GM12892 (cell line): ENCODE measurements around the gene PAPSS2.

Experiments
- DNase-seq: peaks from one replicate; pipeline ENCODE4 v3.0.0; 2011; ENCODE audit not compliant: insufficient read length
- FAIRE-seq: peaks from 2 replicates; lab custom pipeline; 2011; peaks lifted over from hg19 to GRCh38; lab: Jason Lieb, UNC
- POLR2A ChIP-seq: IDR thresholded peaks from 2 replicates; pipeline ENCODE4 v1.6.1; 2011; ENCODE audit warnings: low read depth, low read length, control low read depth
- POLR2AphosphoS5 ChIP-seq: IDR thresholded peaks from 2 replicates; pipeline ENCODE4 v1.6.1; 2011; ENCODE audit warnings: low read depth, low read length, control low read depth
- TAF1 ChIP-seq: IDR thresholded peaks from 2 replicates; pipeline ENCODE4 v1.6.1; 2011; ENCODE audit warnings: low read depth, mild to moderate bottlenecking, control low read depth, low read length, borderline replicate concordance

The PAPSS2 gene

DNA sequence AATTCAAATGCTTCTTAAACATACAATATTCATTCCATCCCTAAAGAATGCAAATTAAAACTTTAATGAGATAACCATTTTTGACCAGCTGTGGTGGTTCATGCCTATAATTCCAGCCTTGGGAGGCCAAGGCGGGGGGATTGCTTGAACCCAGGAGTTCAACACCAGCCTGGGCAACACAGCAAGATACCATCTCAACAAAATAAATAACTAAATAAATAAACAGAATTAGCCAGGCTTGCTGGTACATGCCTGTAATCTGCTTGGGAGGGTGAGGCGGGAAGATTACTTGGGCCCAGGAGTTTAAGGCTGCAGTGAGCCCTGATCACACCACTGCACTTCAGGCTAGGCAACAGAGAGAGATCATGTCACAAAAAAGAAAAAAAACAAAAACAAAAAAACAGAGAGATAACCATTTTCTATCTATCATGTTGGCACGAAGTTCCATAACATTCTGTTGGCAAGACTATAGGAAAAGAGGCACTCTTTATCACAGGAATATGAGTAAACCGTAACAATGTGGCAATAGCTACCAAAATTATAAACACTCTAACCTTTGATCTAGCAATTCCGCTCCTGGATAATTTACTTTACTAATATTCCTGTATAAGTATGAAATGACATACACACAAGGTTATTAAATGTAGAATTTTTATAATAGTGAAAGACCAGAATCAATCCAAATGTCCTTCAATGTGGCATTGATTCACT, 106.1 kb downstream of the PAPSS2 start:
- FAIRE-seq = no peak
- DNase-seq = no peak
- TF ChIP-seq POLR2AphosphoS5 = no peak
- TF ChIP-seq TAF1 = no peak

DNA sequence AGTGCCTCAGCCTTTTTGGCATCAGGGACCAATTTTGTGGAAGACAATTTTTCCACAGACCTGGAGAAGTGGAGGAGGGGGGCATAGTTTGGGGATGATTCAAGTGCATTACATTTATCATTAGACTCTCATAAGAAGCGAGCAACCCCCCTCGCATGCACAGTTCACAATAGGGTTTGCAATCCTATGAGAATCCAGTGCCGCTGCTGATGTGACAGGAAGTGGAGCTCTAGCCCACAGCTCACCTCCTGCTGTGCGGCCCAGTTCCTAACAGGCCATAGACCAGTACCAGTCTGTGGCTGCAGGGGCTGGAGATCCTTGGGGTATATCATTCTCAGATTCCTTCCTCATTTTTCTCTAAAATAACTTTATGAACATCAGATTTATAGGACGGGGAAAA, 107.6 kb downstream of the PAPSS2 start:
- DNase-seq (no peak), FAIRE-seq (peak; percentile 48)
- no peak for TF ChIP-seq POLR2A
- no peak for TF ChIP-seq POLR2AphosphoS5
- no peak for TF ChIP-seq TAF1

DNA sequence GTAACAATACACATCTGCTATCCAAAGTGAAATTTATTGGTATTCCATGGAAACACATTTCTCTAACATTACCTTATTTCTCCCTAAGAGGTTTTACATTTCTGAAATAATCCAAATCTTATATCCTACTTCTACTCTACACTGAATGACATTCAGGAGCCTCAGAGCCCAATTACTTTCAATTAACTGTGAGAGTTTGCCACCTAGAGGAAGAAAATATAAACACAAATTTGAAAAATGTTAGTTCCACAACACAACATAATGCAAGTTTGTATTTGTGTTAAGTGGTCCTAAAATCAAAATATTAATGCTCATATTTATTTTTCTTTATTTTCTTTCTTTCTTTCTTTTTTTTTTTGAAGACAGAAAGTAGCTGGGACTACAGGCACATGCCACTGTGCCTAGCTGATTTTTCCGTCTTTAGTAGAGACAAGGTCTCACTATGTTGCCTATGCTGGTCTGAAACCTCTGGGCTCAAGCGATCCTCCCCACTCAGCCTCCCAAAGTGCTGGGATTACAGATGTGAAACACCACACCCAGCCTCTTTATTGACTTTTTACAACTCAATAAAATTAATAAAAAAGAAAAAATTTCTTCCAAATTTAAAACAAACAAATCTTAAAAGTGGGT, 112.3 kb downstream of the PAPSS2 start:
- DNase-seq = no peak
- TF ChIP-seq POLR2A (no peak), TAF1 (no peak), POLR2AphosphoS5 (no peak)
- FAIRE-seq = no peak

DNA sequence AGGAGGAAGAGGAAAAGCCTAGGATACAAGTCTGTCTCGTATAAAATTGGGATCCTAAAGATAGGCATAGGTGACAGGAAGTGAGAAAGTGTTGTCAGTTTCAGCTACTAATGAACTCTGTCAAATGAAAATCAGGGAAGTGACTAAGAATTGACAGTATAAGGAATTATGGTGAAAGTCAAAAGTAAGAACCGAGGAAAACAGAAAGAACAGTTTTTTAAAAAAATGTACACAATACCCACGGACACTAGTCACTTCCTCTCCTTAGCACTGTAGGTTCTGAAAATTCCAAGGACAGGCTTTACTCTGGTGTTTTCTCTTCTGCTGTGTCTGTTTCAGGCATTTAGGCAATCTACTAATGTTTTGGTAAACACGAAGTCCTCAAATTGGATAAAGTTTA, 116.1 kb downstream of the PAPSS2 start:
- DNase-seq (no peak), FAIRE-seq (peak; percentile 73)
- TF ChIP-seq TAF1 = no peak
- no peak for TF ChIP-seq POLR2AphosphoS5
- TF ChIP-seq POLR2A = no peak

DNA sequence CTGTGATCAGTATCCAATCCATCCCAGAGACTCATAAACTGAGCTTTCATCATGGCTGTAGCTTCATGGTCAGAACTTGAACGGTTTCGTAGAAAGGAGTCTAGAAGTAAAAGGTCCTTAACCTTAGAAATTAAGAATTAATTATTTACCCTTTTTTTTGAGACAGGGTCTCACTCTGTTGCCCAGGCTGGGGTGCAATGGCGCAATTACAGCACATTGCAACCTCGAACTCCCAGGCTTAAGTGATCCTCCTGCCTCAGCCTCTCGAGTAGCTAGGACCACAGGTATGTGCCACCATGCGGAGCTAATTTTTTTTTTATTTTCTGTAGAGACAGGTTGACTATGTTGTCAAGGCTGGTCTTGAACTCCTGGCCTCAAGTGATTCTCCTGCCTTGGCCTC, 116.7 kb downstream of the PAPSS2 start:
- TF ChIP-seq TAF1 (no peak), POLR2AphosphoS5 (no peak), POLR2A (no peak)
- FAIRE-seq (no peak), DNase-seq (no peak)

DNA sequence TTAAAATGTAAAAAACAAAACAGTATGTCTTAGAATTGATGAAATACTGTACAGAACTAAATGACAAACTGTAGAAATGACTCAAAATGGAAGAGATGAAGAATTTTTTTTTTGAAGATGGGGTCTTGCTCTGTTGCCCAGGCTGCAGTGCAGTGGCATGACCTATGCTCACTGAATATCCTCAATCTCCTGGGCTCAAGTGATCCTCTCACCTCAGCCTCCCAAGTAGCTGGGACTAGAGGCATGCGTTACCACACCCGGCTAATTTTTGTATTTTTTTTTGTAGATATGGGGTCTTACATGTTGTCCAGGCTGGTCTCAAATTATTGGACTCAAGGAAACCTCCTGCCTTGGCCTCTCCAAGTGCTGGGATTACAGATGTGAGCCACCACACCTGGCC, 121.9 kb downstream of the PAPSS2 start:
- FAIRE-seq (no peak), DNase-seq (no peak)
- no peak for TF ChIP-seq POLR2AphosphoS5
- no peak for TF ChIP-seq POLR2A
- TF ChIP-seq TAF1 = no peak

DNA sequence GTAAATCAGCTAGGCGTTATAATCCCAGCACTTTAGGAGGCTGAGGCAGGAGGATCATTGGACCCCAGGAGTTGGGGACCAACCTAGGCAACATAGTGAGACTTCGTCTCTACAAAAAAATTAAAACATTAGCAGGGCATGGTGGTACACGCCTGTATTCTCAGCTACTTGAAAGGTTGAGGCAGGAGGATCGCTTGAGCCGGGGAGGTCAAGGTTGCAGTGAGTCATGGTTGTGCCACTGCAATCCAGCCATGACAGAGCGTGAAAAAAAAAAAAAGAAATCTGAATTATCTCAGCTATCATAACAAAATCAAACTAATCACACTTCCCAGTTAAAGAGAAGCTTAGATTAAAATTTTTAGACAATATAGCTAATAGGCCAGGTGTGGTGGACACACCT, 123.0 kb downstream of the PAPSS2 start:
- no peak for TF ChIP-seq TAF1
- TF ChIP-seq POLR2AphosphoS5 = no peak
- no peak for TF ChIP-seq POLR2A
- FAIRE-seq = no peak
- DNase-seq = no peak

DNA sequence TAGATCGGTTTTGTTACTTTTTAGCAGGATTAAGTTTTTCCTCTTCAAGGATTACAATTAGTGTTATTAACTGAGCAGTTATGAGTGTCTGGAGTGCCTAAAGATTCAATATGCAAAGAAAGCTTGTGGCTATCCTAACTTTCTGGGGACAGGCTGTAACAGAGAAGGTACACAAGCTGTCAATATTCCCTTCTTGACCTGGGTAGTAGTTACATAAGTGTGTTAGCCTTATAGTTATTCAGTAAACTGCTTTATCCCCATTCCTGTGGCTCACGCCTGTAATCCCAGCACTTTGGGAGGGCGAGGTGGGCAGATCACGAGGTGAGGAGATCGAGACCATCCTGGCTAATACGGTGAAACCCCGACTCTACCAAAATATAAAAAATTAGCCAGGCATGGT, 126.7 kb downstream of the PAPSS2 start:
- FAIRE-seq = no peak
- no peak for DNase-seq
- TF ChIP-seq POLR2AphosphoS5 (no peak), TAF1 (no peak), POLR2A (no peak)

DNA sequence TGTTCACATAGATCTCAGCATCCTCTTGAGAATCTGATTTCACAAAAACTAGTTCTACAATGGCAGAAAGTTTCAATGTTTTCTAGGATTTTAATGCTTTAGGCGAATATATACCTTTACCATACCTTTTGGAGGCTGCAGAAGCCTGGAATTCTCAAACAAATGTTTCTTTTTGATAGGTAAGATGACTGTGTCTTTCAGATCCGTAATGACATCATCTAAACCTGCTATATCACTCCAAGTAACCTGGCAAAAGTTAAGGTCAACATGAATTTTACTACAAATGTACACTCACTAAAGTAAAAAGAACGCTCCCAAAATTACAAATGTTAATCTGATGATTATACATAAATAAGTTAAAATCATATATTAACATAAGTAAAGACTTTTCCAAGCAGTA, 130.5 kb downstream of the PAPSS2 start:
- TF ChIP-seq TAF1 = no peak
- TF ChIP-seq POLR2A = no peak
- TF ChIP-seq POLR2AphosphoS5 = no peak
- no peak for DNase-seq
- no peak for FAIRE-seq

DNA sequence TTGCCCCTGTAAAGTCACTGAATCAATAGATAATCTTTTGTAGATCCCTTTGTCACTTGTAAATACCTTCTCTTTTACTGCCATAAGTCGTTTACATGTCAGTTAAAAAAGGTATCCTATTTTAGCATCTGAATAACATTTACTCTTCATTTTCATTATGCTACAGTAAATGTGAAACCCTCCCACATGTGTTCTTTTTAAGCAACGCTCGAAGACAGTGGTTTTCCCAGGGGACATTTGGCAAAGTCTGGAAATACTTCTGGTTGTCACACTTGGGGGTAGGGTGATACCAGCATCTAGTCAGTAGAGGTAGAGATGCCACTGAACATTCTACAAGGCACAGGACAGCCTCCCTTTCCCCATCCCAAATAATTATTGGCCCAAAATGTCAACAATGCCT, 134.6 kb downstream of the PAPSS2 start:
- TF ChIP-seq TAF1 (no peak), POLR2AphosphoS5 (no peak), POLR2A (no peak)
- peak; percentile 74 for FAIRE-seq
- no peak for DNase-seq
